ENCODE measurements around the gene CCL17. TPM values are rescaled to one million over a fixed set of nuclear protein-coding genes. Genes with fewer than 3 reads are reported as not detected.
"Not testable (repeated sequence)": the region's sequence is repeated elsewhere in the genome, so short reads cannot be mapped to it uniquely, and the experiment has no call there.

CCL17 gene
- total and polyA plus RNA-seq, 4 donors: not detected

DNA sequence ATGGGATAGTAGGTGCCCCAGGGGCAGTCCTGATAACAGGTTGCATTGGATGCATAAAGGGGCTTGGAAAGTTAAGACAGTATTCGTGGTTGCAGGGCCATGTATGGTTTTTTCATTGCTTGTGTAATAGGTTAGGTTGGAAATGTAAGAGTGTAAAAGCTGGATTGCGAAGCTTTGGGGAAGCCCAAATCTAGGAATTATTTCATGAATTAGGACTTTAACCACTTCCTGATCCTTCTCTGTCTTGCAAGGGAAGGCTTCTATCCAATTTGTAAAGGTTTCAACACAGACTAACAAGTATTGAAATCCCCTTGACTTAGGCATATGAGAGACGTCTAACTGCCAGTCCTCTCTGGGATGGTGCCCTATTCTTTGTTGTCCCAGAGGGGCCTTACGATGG is 7.8 kb upstream of the CCL17 start:
- Histone ChIP-seq H3K27ac (ENCODE audit: low read depth in 1 of 2, low read length in 2 of 2) (no peak overlapping the region), H3K36me3 (ENCODE audit: control insufficient read depth in 4 of 4, insufficient read depth in 3 of 4, low read depth in 1 of 4, low read length in 3 of 4) (no peaks in the 10 kb centered on the region), H3K4me1 (ENCODE audit: control insufficient read depth in 4 of 4, insufficient read depth in 4 of 4, low read length in 3 of 4) (no peaks in the 10 kb centered on the region), H3K9ac (ENCODE audit: low read depth in 1 of 2, low read length in 2 of 2) (no peak overlapping the region), H3K4me3 (ENCODE audit: low read depth in 1 of 3, low read length in 3 of 3) (no peak overlapping the region), H3K27me3 (ENCODE audit: control insufficient read depth in 4 of 4, insufficient read depth in 4 of 4, low read length in 3 of 4) (no peaks in the 10 kb centered on the region), H3K9me3 (ENCODE audit: control insufficient read depth in 4 of 4, low read length in 3 of 4) (no peaks in the 10 kb centered on the region)
- 88% methylated on average over 4 of the region's 4 CpGs for WGBS
- DNase-seq (ENCODE audit: low spot score): no peak
- TF ChIP-seq, protein P1, sequence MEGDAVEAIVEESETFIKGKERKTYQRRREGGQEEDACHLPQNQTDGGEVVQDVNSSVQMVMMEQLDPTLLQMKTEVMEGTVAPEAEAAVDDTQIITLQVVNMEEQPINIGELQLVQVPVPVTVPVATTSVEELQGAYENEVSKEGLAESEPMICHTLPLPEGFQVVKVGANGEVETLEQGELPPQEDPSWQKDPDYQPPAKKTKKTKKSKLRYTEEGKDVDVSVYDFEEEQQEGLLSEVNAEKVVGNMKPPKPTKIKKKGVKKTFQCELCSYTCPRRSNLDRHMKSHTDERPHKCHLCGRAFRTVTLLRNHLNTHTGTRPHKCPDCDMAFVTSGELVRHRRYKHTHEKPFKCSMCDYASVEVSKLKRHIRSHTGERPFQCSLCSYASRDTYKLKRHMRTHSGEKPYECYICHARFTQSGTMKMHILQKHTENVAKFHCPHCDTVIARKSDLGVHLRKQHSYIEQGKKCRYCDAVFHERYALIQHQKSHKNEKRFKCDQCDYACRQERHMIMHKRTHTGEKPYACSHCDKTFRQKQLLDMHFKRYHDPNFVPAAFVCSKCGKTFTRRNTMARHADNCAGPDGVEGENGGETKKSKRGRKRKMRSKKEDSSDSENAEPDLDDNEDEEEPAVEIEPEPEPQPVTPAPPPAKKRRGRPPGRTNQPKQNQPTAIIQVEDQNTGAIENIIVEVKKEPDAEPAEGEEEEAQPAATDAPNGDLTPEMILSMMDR (IDR thresholded peaks at IDR 0.05; ENCODE audit: low read depth, low read length, missing input control): no peak
- TF ChIP-seq HNF4G (IDR thresholded peaks at IDR 0.05) (no peak), RXRA (IDR thresholded peaks at IDR 0.05) (no peak), HNF4A (conservative IDR thresholded peaks at IDR 0.05) (no peak), YY1 (IDR thresholded peaks at IDR 0.05) (no peak), FOXA1 (IDR thresholded peaks at IDR 0.05) (no peak), GABPA (IDR thresholded peaks at IDR 0.05 in 1 of 2, conservative IDR thresholded peaks at IDR 0.05 in 1 of 2) (no peak), EGR1 (IDR thresholded peaks at IDR 0.05; ENCODE audit: low read depth in 2 of 2) (no peak), TAF1 (conservative IDR thresholded peaks at IDR 0.05) (no peak)
- TF ChIP-seq, protein P2, sequence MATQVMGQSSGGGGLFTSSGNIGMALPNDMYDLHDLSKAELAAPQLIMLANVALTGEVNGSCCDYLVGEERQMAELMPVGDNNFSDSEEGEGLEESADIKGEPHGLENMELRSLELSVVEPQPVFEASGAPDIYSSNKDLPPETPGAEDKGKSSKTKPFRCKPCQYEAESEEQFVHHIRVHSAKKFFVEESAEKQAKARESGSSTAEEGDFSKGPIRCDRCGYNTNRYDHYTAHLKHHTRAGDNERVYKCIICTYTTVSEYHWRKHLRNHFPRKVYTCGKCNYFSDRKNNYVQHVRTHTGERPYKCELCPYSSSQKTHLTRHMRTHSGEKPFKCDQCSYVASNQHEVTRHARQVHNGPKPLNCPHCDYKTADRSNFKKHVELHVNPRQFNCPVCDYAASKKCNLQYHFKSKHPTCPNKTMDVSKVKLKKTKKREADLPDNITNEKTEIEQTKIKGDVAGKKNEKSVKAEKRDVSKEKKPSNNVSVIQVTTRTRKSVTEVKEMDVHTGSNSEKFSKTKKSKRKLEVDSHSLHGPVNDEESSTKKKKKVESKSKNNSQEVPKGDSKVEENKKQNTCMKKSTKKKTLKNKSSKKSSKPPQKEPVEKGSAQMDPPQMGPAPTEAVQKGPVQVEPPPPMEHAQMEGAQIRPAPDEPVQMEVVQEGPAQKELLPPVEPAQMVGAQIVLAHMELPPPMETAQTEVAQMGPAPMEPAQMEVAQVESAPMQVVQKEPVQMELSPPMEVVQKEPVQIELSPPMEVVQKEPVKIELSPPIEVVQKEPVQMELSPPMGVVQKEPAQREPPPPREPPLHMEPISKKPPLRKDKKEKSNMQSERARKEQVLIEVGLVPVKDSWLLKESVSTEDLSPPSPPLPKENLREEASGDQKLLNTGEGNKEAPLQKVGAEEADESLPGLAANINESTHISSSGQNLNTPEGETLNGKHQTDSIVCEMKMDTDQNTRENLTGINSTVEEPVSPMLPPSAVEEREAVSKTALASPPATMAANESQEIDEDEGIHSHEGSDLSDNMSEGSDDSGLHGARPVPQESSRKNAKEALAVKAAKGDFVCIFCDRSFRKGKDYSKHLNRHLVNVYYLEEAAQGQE (IDR thresholded peaks at IDR 0.05): no peak

DNA sequence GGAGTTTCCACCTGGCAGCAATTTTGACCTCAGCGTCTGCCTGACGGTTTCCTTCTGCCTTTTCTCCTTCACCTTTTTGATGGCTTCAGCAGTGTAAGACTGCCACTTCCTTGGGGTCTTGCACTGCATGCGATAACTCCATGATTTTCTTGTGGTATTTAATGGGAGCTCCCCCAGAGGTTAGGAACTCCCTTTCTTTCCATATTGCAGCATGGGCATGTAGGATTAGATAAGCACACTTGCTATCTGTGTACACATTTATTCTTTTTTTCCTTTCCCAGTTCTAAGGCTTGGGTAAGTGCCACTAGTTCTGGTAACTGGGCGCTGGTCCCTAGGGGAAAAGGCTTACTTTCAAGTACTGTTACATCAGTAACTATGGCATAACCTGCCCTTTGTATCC is 7.1 kb upstream of the CCL17 start:
- not testable (repeated sequence) for H3K4me1 ChIP-seq (ENCODE audit: control insufficient read depth in 4 of 4, insufficient read depth in 4 of 4, low read length in 3 of 4); H3K27me3 ChIP-seq (ENCODE audit: control insufficient read depth in 4 of 4, insufficient read depth in 4 of 4, low read length in 3 of 4); H3K4me3 ChIP-seq (ENCODE audit: low read depth in 1 of 3, low read length in 3 of 3); H3K9me3 ChIP-seq (ENCODE audit: control insufficient read depth in 4 of 4, low read length in 3 of 4); H3K36me3 ChIP-seq (ENCODE audit: control insufficient read depth in 4 of 4, insufficient read depth in 3 of 4, low read depth in 1 of 4, low read length in 3 of 4); H3K9ac ChIP-seq (ENCODE audit: low read depth in 1 of 2, low read length in 2 of 2); DNase-seq (ENCODE audit: low spot score); H3K27ac ChIP-seq (ENCODE audit: low read depth in 1 of 2, low read length in 2 of 2)
- WGBS: 98% methylated on average over 4 of the region's 4 CpGs

DNA sequence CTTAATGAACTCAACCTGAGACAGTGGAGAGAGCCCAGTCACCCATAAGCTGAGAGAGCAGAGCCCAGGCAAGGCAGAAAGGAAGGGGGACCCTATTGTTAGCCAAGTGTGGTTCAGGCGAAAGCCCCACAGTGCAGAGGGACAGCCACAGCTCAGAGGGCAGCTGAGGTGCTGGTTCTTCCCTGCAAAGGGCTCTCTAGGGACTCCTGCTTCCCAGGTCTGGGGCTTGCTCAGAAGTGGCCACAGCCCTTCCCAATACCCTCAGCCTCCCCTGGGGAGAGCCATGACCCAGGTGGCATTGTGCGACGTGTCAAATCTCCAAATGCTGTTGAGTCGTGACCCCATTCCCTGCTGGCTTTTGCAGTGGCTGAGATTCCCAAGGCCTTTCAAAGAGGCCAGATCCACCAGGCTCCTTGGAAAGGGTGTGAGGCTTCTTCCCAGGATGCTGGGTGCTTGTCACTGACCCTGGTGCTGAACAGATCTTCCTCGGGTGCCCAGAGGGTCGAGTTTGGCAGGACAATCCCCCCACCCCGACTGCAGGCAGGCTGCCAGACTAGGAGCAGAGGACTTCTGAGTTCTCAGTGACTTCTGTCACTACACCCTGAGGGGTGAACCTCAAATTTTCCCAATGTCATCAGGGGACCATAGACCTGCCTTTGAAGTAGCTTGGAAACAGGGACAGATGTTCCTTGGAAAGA is 2.5 kb upstream of the CCL17 start:
- 62% methylated on average over 7 of the region's 7 CpGs for WGBS
- Histone ChIP-seq H3K36me3 (ENCODE audit: control insufficient read depth in 4 of 4, insufficient read depth in 3 of 4, low read depth in 1 of 4, low read length in 3 of 4) (no peaks in the 10 kb centered on the region), H3K4me3 (ENCODE audit: low read depth in 1 of 3, low read length in 3 of 3) (no peak overlapping the region), H3K9ac (ENCODE audit: low read depth in 1 of 2, low read length in 2 of 2) (no peak overlapping the region), H3K27me3 (ENCODE audit: control insufficient read depth in 4 of 4, insufficient read depth in 4 of 4, low read length in 3 of 4) (no peaks in the 10 kb centered on the region), H3K4me1 (ENCODE audit: control insufficient read depth in 4 of 4, insufficient read depth in 4 of 4, low read length in 3 of 4) (no peaks in the 10 kb centered on the region), H3K27ac (ENCODE audit: low read depth in 1 of 2, low read length in 2 of 2) (no peak overlapping the region), H3K9me3 (ENCODE audit: control insufficient read depth in 4 of 4, low read length in 3 of 4) (no peaks in the 10 kb centered on the region)
- DNase-seq (ENCODE audit: low spot score): no peak
- TF ChIP-seq TAF1 (conservative IDR thresholded peaks at IDR 0.05): no peak
- TF ChIP-seq, protein P3, sequence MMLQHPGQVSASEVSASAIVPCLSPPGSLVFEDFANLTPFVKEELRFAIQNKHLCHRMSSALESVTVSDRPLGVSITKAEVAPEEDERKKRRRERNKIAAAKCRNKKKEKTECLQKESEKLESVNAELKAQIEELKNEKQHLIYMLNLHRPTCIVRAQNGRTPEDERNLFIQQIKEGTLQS (IDR thresholded peaks at IDR 0.05): no peak
- no peak for TF ChIP-seq GABPA (IDR thresholded peaks at IDR 0.05 in 1 of 2, conservative IDR thresholded peaks at IDR 0.05 in 1 of 2)
- TF ChIP-seq, protein P4, sequence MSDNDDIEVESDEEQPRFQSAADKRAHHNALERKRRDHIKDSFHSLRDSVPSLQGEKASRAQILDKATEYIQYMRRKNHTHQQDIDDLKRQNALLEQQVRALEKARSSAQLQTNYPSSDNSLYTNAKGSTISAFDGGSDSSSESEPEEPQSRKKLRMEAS (IDR thresholded peaks at IDR 0.05): no peak
